ENCODE results near the gene AVPI1.
"Not testable (repeated sequence)": the region's sequence is repeated elsewhere in the genome, so short reads cannot be mapped to it uniquely, and the experiment has no call there.

The AVPI1 gene

DNA sequence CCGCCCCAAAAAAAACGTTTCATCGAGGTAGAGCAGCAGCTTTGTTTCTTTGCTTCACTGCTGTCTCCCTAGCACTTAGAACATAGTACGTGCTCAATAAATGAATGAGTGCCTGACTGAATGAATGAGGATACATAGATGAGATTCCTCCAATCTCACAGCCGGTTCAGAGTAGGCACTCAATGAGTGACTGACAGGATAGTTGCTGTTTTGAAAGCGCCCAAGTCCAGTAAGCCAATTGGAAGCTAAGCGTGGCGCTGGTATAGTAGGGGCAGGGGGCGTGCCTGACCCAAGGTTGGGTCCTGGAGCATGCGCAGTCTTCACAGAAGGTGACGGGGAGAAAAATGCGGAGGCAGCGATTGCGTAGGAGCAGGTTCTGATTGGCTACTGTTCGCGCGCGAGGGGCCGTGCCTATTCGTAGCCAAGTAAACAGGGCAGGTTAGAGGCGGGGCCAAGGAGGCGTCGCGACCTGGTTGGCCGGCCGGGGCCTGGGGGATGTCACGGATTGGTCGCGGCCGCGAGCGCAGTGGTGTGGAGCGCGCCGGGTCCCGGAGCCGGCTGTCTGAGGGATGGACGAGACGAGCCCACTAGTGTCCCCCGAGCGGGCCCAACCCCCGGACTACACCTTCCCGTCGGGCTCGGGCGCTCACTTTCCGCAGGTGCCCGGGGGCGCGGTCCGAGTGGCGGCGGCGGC, 46.7 kb downstream of the AVPI1 start, which contains the start of gene PI4K2A:
Gene PI4K2A, plus strand, starts transcription at position 498 of the 694 bp plus-strand sequence. Its CDS starts 72 bp downstream, at position 570.
- peak; percentile 99 for DNase-seq

DNA sequence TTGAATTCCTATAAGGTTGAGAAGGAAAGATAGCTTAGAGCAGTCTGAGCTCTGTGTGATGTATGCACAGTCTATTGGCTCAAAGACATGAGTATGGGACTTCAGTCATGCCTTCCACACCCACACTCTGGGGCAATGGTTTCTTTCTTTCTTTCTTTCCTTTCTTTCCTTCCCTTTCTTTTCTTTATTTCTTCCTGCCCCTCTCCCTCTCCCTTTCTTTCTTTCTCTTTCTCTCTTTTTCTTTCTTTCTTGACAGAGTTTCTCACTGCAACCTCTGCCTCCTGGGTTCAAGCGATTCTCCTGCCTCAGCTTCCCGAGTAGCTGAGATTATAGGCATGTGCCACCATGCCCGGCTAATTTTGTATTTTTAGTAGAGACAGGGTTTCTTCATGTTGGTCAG, 48.0 kb downstream of the AVPI1 start:
- not testable (repeated sequence) for DNase-seq

DNA sequence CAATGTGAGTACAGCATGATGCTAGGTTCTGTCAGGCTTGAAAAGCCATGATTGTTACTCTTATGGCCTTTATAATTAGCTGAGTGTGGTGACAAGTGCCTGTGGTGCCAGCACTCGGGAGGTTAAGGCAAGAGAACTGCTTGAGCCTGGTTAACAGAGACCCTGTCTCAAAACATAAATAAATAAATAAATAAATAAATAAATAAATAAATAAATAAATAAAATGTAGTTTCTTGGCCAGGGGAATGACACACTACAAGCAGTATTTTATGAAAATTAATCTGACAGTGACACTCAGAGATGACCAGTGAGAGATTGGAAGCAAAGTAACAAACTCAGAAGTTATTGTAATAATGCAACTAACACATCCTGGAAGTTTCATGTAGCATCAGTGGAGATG, 51.5 kb downstream of the AVPI1 start:
- DNase-seq: no peak

DNA sequence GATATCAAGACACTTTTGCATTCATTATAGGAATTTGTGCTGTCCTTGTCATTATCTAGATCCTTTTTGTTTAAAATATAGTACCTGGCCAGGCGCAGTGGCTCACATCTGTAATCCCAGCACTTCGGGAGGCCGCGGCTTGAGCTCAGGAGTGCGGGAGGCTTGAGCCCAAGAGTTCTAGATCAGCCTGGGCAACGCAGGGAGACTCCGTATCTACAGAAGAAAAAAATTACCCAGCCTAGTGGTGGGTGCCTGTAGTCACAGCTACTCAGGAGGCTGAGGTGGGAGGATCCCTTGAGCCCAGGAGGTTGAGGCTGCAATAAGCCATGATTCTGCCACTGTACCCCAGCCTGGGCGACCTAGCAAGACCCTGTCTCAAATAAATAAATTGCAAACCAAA, 53.1 kb downstream of the AVPI1 start:
- no peak for DNase-seq

DNA sequence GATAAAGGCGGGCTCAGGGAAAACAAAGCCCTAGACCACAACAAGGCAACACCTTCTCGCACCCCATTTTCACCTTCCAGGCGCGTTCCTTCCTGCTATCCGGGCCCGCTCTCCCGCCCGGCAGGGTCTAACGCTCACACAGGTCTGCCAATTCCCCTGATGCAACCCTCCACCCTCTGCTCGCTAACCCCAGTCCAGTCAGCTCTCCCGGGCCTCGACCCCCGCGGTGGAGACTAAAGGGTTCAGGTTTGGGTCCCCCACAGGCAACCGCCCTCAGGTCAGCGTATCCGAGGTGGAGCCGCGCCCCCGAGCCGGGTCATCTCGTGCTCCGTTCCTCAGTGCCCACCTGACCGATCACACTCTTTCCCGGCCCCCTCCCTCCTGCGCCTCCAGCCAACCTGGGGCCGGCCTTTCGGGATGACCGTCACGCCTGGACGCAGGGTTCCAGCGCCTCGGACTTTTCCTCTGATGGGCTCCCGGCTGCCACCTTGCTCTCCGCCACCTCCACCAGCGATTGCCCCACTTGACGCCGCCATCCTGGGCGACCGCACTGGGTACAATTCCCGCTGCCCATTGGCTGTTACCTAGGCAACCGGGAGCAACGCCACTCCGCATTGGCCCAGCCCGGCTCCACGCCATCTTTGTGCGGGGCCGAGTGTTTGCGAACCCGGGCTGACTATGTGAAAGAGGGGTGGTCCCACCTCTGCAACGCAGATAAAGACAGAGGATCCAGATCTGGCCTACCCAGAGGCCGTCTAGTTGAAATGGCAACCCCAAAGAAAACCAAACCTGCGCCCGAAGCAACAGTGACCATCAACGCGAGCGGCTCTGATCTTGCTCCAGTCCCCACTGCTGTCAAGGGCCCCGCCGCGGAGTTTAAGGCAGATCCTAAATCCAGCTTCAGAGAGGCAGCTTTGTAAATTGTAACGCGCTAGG, 53.8 kb downstream of the AVPI1 start, which contains the start of gene MORN4:
Gene MORN4, minus strand, starts transcription at position 552 of the 936 bp plus-strand sequence. CDS start 13,847 bp downstream, outside the sequence.
- peak; percentile 93 for DNase-seq

DNA sequence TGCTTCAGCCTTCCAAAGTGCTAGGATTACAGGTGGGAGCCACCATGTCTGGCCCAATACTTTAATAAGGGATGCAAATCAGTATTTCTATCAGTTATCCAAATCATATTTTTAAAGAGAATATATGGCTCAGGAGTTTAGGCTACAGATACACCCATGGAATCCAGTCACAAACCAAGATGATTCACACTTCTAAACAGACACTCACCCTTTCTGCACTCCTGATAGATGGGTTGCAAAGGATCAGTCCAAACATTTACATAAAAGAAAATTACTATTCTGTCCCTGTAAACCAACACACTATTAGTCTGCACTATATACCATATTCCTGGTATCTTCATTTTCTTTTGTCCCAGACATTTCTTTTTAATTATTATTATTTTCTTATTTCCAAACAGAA, 55.9 kb downstream of the AVPI1 start:
- DNase-seq: no peak

DNA sequence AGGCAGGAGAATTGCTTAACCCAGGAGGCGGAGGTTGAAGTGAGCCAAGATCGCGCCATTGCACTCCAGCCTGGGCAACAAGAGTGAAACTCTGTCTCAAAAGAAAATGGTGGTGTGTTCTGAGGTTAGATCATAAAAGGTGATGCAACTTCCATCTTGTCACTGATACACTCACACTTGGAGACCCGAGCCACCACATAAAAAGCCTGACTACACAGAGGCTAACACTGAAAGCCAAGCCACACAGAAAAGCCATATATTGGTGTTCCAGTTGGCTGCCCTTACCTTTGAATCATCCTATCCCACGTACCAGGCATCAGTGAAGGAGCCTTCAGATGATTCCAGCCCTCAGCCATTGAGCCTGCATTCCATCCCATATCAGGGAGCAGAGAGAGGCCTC, 57.8 kb downstream of the AVPI1 start:
- DNase-seq: no peak

DNA sequence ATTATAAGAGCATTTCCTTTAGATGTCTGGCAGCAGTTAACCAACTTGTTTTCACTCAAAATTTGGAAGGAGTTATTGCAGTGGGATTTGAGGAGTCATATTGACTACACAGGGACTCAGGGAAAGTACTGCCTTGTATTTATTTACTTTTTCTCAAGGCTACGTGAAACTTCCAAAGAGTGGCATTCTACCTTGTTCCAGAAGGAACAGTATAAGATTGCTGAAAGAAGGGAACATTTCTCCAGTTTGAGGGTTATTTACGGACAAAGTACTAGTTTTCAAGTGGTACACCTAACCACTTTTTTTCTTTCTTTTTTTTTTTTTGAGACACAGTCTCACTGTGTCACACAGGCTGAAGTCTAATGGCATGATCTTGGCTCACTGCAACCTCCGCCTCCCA, 58.8 kb downstream of the AVPI1 start:
- DNase-seq: no peak

DNA sequence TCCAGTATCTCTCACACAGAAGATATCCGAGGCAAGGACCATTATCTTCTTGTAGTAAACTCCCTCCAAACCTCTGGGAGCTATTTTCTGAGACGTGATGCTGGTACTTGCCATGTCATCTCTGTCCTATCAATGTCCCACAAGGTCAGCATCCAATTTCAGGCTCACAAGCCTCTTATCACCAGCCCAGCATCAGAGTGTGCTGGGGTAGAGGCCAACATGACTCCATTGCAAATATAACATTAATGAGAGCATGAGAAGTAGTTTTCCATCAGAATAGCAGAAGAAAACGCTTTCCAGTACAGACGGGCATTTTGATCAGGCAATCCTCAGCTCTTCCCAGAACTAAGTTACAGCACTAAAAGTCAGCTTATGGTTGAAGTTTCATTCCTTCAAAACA, 59.3 kb downstream of the AVPI1 start:
- DNase-seq: no peak

All from CD4-positive, alpha-beta T cell treated with Interleukin-15 for 1 hour (primary cell).